Muscle layer of duodenum (tissue), 2 donors: Measurements from ENCODE around the gene SLC17A9.

Experiments used
- H3K27ac ChIP-seq: one replicate; pipeline ENCODE4 v1.7.0; 2013; ENCODE audit warnings: mild to moderate bottlenecking, low read length
- H3K27me3 ChIP-seq: one replicate; pipeline ENCODE4 v1.7.0; 2013; ENCODE audit warnings: low read depth, mild to moderate bottlenecking, control low read depth, low read length
- H3K36me3 ChIP-seq, 2 donors: one replicate each; pipeline ENCODE4 v1.7.0; 2013; ENCODE audit warnings: low read length in 2 of 2, control low read depth in 1 of 2, mild to moderate bottlenecking in 1 of 2; ENCODE audit not compliant: insufficient read depth in 2 of 2, control insufficient read depth in 1 of 2
- H3K4me1 ChIP-seq, 2 donors: one replicate each; pipeline ENCODE4 v1.7.0; 2013; ENCODE audit warnings: low read length in 2 of 2, mild to moderate bottlenecking in 2 of 2, control low read depth in 1 of 2, moderate library complexity in 1 of 2; ENCODE audit not compliant: insufficient read depth in 2 of 2, control insufficient read depth in 1 of 2
- H3K4me3 ChIP-seq, 2 donors: one replicate each; pipeline ENCODE4 v1.7.0; 2013; ENCODE audit warnings: low read length in 2 of 2, low read depth in 1 of 2, mild to moderate bottlenecking in 1 of 2
- H3K9me3 ChIP-seq, 2 donors: one replicate each; pipeline ENCODE4 v1.7.0; 2013; ENCODE audit warnings: low read length in 2 of 2, control low read depth in 1 of 2, mild to moderate bottlenecking in 1 of 2; ENCODE audit not compliant: control insufficient read depth in 1 of 2
- donor health status: healthy.

SLC17A9 gene

DNA sequence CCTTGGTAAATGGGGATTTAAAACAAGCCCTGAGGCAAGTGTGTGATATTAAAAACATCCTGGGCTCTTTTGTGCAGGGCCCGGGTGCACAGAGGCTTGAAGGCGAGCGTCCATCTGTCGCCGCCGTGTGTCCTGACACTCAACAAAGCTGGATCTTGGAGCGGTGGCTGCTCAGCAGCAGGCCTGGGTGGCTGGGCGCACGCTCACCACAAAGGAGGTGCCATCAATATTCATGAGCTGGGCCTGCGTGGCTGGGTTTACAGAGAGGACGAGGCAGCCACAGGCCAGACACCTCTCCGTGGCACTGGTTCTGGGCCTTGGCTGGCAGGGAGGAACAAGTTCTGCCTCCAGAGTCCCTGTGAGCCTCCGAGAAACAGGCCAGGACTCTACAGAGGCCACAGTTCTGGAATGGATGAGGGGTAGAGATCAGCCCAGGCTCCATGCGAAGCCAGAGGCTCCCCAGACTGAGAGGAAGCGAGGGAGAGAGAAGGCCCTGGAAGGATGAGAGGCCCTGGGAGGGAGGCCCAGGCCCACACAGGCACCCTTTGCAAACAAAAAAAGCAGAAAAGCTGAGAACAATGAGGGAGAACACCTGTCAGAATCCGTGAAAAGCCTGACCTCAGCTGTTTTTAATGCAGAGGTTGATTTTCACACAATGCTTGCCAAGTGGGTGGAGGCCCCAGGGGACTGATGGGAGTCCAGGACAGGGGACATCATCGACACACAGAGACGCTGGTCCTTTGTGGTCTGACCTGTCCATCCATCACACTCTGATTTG lies 32.3 kb downstream of the SLC17A9 start:
- no peak overlapping the region for H3K4me3 ChIP-seq
- H3K27ac ChIP-seq, result no peak overlapping the region
- no peaks in the 10 kb centered on the region for H3K36me3 ChIP-seq
- H3K27me3 ChIP-seq, result peaks cover 6% of the 10 kb centered on the region
- H3K4me1 ChIP-seq, result no peaks in the 10 kb centered on the region
- no peaks in the 10 kb centered on the region for H3K9me3 ChIP-seq

DNA sequence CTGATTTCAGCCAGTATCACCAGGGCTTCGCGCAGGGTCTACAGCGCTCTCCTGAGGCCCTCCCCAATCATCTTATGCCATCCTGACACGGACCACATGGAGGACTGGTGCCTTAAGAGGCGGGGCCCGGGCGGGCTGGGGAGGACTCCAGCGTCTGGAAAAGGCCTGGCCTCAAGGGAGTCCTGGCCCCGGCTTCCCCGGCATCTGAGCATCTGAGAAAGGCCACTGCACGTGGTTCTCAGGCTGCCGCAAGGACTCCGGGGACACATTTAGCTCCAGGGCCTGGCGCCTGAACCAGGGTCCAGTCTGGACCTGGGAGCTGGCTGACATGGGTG lies 32.9 kb downstream of the SLC17A9 start:
- Histone ChIP-seq H3K9me3 (no peaks in the 10 kb centered on the region), H3K27ac (no peak overlapping the region), H3K36me3 (no peaks in the 10 kb centered on the region), H3K4me3 (no peak overlapping the region), H3K4me1 (no peaks in the 10 kb centered on the region), H3K27me3 (peaks cover under 1% of the 10 kb centered on the region)

DNA sequence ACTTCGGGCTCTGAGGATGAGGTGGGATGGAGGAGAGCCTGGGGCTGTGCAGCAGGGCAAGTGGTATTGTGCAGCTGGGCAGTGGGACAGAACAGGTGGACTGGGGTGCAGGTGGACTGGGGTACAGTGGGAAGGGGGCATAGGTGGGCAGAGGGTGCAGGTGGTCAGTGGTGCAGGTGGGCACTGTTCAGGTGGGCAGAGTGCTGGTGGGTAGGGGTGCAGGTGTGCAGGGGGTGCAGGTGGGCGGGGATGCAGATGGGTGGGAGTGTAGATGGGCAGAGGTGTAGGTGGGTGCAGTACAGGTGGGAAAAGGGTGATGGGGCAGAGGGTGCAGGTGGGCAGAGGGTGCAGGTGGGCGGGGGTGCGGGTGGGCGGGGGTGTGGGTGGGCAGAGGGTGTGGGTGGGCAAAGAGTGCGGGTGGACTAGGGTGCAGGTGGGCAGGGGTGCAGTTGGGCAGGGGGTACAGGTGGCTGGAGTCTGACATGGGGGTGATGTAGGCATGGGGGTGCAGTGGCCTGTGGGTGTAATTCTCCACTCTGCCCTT lies 33.8 kb downstream of the SLC17A9 start:
- Histone ChIP-seq H3K27ac (no peak overlapping the region), H3K36me3 (no peaks in the 10 kb centered on the region), H3K9me3 (no peaks in the 10 kb centered on the region), H3K27me3 (no peaks in the 10 kb centered on the region), H3K4me3 (no peak overlapping the region), H3K4me1 (no peaks in the 10 kb centered on the region)

GRCh38 chr20:62987114-62987513 lies 34.6 kb downstream of the SLC17A9 start:
- Histone ChIP-seq H3K27ac (no peak overlapping the region), H3K4me1 (no peaks in the 10 kb centered on the region), H3K4me3 (no peak overlapping the region), H3K27me3 (peaks cover 4% of the 10 kb centered on the region), H3K36me3 (no peaks in the 10 kb centered on the region), H3K9me3 (no peaks in the 10 kb centered on the region)

DNA sequence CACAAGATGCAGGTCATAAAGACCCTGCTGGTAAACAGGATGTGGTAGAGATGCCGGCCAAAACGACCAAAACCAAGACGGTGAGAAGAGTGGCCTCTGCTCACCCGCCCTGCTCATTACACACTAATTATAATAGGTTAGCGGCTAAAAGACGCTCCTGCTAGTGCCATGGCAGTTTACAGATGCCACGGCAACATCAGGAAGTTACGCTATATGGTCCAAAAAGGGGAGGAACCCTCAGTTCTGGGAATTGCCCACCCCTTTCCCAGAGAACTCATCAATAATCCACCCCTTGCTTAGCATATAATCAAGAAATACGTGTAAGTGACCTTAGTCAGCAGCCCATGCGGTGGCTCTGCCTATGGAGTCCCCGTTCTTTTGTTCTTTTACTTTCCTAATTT lies 36.7 kb downstream of the SLC17A9 start:
- peaks cover 4% of the 10 kb centered on the region for H3K27me3 ChIP-seq
- H3K4me3 ChIP-seq, result no peak overlapping the region
- H3K36me3 ChIP-seq, result no peaks in the 10 kb centered on the region
- no peak overlapping the region for H3K27ac ChIP-seq
- H3K4me1 ChIP-seq, result no peaks in the 10 kb centered on the region
- no peaks in the 10 kb centered on the region for H3K9me3 ChIP-seq

DNA sequence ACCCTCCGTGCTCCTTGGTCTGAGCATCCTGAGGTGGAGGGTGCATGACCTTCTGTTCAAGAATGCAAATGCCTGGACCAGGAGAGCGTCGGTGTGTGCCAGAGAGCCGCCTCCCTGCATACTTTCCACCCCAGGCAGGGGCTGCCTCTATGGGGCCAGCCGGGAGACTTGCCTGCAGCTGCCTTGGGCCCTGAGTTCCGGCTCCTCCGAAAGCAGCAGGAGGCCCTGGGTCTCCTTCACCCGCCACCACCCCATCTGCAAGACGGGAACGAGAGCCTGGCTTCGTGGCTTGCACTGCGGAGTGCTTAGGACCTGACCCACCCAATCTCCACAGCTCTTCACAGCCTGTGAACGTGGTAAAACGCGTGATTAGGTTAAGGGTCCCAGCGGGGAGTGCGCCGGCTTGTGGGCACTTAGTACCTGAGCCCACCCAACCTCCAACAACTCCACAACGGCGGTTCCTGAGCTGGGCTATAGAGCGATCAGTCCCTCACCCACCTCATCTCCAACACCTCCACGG lies 37.9 kb downstream of the SLC17A9 start:
- H3K4me3 ChIP-seq, result no peak overlapping the region
- peaks cover 4% of the 10 kb centered on the region for H3K27me3 ChIP-seq
- no peaks in the 10 kb centered on the region for H3K9me3 ChIP-seq
- H3K27ac ChIP-seq, result no peak overlapping the region
- no peaks in the 10 kb centered on the region for H3K36me3 ChIP-seq
- no peaks in the 10 kb centered on the region for H3K4me1 ChIP-seq

DNA sequence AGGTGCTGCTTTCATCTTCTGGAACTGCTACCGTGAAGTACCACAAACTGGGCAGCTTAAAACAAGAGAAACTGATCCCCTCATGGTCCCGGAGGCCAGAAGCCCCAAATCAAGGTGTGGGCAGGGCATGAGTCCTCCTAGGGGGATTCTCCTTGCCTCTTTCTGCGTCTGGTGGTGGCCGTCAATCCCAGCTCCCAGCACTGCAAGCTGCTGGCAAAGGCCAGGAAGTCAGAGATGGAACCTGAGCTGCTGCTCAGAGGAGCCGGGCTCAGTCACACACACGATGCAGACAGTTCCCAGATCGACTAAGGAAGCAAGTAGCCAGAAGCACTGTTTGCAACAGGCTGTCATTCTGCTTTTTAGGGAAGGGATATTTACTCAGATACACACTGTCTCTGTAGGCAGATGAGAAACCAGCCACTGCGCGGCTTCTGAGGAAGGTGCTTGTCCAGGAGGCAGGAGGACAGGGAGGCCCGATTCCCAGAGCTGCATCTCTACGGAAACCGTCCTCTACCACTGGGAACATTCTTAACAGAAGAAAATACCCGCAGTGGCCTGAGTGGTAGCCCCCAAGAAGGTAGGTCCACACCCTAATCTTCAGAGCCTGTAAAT lies 38.8 kb downstream of the SLC17A9 start:
- Histone ChIP-seq H3K27ac (no peak overlapping the region), H3K27me3 (peaks cover 4% of the 10 kb centered on the region), H3K9me3 (no peaks in the 10 kb centered on the region), H3K36me3 (no peaks in the 10 kb centered on the region), H3K4me1 (no peaks in the 10 kb centered on the region), H3K4me3 (no peak overlapping the region)

DNA sequence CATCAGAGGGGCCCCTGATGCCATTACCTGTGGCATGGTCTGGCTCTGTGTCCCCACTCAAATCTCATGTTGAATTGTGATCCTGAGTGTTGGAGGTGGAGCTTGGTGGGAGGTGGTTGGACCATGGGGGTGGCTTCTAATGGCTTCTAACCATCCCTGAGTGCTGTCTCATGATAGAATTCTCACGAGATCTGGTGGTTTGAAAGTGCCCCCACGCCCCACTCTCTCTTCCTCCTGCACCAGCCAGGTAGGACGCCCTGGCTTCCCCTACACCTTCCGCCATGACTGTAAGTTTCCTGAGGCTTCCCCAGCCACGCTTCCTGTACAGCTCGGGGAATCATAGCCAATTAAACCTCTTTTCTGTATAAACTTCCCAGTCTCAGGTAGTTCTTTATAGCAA lies 39.4 kb downstream of the SLC17A9 start:
- H3K4me3 ChIP-seq, result no peak overlapping the region
- peaks cover 4% of the 10 kb centered on the region for H3K27me3 ChIP-seq

DNA sequence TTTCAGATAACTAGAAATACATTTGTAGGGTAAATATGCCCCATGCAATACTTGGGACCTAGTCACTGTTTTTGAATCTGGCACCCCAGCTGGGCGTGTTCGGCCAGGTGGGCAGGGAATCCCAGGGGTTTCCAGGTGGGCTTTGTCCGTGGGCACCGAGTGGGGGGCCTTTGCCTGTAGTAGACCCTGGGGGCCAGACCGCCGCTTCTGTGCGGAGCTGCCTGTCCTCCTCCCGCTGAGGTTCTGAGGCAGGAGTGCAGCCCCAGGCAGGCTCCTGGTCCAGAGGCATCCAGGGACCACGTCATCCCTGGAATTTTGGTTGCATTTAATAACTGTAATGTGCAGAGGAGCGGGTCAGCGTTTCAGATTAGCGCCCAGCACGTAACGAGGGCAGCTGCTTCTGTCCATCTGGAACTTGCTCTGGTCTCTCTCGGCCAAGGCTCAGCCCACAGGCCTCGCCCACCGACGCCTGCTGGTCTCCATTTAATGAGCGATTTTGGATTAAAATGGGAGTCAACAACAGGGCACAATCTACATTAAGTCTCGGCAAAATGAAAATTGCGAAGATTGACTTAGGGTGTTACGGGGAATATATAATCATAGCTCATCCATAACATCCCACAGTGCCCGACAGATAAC lies 41.5 kb downstream of the SLC17A9 start:
- peaks cover 16% of the 10 kb centered on the region for H3K27me3 ChIP-seq
- no peaks in the 10 kb centered on the region for H3K9me3 ChIP-seq

More for the DNA sequence above, 39.4 kb downstream of the SLC17A9 start:
- Histone ChIP-seq H3K27ac (no peak overlapping the region), H3K36me3 (no peaks in the 10 kb centered on the region), H3K4me1 (no peaks in the 10 kb centered on the region), H3K9me3 (no peaks in the 10 kb centered on the region)

GRCh38 chr20:62994869-62995281 lies 42.4 kb downstream of the SLC17A9 start:
- peaks cover 19% of the 10 kb centered on the region for H3K27me3 ChIP-seq
- no peaks in the 10 kb centered on the region for H3K4me1 ChIP-seq
- no peaks in the 10 kb centered on the region for H3K36me3 ChIP-seq

More for the DNA sequence above, 41.5 kb downstream of the SLC17A9 start:
- H3K27ac ChIP-seq, result no peak overlapping the region
- H3K4me1 ChIP-seq, result no peaks in the 10 kb centered on the region
- no peaks in the 10 kb centered on the region for H3K36me3 ChIP-seq
- H3K4me3 ChIP-seq, result no peak overlapping the region

DNA sequence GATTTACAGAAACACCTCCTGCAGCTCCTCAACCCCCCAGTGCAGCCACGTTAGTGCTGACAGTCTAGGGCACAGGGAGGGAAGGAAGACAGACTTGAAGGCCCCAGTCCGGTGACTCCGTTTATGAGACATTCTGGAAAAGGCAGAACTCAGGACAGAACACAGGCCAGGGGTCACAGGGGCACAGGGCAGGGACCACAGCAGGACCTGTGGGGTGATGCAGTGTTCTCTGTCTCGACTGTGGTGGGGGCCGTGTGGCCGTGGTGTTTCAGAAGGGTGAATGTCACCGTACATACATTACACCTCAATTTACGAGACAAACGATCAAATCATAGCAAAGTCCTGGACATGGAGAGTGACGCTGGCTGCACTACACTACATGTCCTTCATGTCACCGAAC lies 43.0 kb downstream of the SLC17A9 start:
- Histone ChIP-seq H3K36me3 (no peaks in the 10 kb centered on the region), H3K4me1 (no peaks in the 10 kb centered on the region), H3K9me3 (no peaks in the 10 kb centered on the region), H3K27ac (no peak overlapping the region), H3K27me3 (peaks cover 19% of the 10 kb centered on the region), H3K4me3 (no peak overlapping the region)

More at GRCh38 chr20:62994869-62995281, 42.4 kb downstream of the SLC17A9 start:
- Histone ChIP-seq H3K4me3 (no peak overlapping the region), H3K9me3 (no peaks in the 10 kb centered on the region), H3K27ac (no peak overlapping the region)
